HG03521 (cell line): ENCODE results near the gene GCNA.
A peak's percentile ranks its signal among the peaks of the same experiment; 100 is the strongest.
"Not testable (repeated sequence)": the region's sequence is repeated elsewhere in the genome, so short reads cannot be mapped to it uniquely, and the experiment has no call there.

Experiments
- ATAC-seq: cut with Tn5 transposase; IDR thresholded peaks from one replicate; pipeline ENCODE4 v1.9.1; 2021; ENCODE audit warnings: mild to moderate bottlenecking, moderate library complexity; ENCODE audit not compliant: unreplicated experiment

Gene GCNA

DNA sequence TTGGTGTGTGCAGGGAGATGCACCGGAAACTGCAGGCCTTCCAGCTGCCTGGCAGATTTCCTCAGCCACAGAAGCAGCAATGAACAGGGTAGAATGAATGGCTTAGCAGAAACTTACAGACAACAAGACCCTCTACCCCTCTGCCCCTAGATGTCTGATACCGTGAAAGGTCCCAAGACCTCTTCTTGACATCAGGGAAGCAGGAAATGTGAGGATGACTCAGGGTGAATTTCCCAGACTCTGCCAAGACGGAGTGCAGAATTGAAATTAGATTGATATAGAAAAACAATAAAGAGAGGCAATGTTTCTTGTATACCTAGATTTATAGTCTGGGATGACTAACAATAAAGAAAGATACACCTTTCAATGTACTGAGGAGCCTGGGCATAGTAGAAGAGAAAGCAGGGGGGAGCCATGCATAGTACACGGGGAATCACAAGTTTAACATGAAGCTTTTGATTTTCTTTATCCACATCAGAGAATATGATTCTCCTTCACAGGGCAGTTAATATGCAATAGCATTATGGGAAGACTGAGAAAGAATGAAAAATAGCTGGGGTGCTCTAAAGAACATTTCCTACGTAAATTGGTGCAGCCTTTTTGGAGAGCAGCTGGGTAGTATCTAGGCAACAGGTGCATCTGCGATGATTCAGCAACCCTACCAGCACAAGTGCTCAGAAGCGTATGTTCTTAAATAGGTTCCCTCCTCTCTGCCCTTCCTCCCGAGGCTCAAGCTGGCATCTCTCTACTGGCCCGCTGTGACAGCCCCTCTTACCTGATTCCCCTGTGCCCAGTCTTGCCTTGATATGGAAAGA is 58.4 kb downstream of the GCNA start:
- no peak for ATAC-seq

GRCh38 chrX:71637253-71637618 is 59.0 kb downstream of the GCNA start:
- no peak for ATAC-seq

DNA sequence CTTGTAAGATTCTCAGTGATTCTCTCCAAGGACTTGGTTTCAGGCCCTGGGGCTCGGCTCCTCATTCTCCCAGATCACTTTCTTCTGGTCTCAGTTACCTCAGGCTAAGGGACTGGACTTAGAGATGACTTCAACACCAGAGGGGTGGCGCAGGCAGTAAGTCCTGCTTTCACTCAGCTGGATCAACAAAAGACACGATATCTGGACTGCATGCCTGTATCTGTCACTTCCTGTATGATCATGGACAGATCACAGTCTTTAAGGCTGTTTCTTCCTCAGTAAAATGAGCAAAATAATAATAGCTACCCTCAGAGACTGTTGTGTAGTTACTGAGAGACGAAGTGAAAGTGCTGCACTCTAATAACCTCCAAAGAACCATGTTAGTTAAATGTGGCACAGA is 59.6 kb downstream of the GCNA start:
- peak; percentile 42 for ATAC-seq

GRCh38 chrX:71638409-71638808 is 60.2 kb downstream of the GCNA start:
- no peak for ATAC-seq

DNA sequence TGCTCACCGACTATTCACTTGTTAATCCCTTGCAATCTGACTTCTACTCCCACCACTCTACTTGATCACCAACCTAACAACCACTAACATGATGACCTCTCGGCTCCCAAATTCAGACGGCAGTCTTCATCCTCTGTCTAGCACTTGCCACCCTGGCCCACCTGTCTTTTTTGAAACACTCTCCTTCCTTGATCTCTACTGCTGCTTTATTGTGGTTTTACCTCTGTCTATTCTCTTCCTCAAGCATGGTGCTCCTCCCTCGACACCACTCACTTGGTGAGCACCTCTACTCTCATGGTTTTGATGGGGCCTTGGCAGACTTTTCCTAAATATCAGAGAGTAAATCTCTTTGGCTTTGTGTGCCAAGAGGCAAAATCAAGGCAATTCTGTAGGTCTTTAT is 61.8 kb downstream of the GCNA start:
- no peak for ATAC-seq

- not testable (repeated sequence) for ATAC-seq
These were observed 66.2 kb downstream of the GCNA start for GRCh38 chrX:71644406-71644805.

DNA sequence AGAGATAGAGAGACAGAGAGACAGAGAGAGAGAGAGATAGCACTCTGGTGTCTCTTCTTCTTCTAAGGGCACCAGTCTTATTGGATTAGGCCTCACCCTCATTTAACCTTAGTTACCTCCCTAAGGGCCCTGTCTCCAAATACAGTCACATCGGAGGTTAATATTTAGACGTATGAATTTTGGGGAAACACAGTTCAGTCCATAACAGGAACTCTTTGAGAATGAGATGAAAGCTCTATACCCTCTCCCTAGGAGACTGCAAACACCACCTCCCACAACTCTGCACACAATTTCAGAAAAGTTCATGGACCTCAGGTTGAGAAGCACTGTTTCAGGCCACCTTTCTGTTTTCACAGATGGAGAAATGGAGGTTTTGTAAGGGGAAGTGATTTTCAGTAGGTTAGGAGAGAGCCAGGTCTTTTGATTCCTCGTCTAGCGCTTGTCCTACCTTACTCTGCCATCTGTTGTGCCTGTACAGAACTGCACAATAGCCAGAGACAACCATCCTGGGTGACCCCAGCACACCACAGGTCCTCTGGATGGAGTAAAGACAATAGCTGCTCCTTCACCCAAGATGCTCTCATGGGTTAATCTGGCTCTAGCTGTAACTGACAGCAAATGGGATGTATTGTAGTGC is 72.2 kb downstream of the GCNA start:
- peak; percentile 70 for ATAC-seq

- no peak for ATAC-seq
These were observed 74.2 kb downstream of the GCNA start for GRCh38 chrX:71652405-71652804.

DNA sequence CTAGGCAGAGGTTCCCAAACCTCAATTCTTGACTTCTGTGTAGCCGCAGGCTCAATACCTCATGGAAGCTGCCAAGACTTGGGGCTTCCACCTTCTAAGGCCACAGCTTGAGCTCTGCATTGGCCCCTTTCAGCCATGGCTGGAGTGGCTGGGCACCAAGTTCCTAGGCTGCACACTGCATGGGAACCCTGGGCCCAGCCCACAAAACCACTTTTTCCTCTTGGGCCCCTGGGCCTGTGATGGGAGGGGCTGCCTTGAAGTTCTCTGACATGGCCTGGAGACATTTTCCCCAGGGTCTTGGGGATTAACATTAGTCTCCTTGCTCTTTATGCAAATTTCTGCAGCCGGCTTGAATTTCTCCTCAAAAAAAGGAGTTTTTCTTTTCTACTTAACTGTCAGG is 75.1 kb downstream of the GCNA start:
- ATAC-seq: no peak

GRCh38 chrX:71657267-71657666 is 79.0 kb downstream of the GCNA start:
- ATAC-seq: no peak

DNA sequence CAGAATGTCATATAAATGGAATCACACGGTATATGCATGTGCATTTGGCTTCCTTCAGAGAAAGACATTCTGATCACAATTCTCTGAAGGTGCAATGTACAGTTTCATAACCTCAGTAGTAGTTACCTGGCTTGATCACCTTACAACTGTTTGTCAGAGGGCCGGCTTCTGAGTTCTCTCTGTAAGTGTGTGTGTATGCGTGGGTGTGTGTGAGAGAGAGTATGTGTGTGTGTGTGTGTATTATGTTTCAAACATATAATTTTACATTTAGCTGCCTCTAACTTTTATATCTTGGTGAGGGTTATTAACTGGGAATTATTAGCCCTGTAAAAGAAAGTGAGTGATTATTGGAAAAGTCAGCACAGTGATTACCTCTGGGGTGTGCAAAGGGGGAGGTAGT is 81.1 kb downstream of the GCNA start:
- ATAC-seq: no peak

DNA sequence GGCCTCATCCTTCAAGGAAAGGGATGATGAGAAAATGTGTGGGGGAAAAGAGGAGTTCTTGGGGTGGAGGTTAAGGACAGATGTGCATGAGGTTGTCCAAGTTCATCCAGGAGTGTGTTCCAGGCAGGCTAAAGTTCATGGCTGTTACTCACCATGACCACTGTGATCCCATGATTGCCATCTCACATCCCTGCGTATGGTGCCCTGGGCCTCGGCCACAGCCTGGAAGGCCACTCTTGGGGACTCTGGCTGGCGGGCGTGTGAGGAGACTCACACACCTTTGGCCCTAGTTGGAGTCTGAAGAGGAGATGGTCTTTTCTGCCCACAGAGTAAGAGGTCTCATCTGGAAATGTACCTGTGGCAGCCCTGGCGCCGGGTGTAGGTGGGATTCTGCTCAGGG is 81.7 kb downstream of the GCNA start:
- no peak for ATAC-seq

GRCh38 chrX:71660562-71661416 is 82.6 kb downstream of the GCNA start:
- ATAC-seq: no peak

DNA sequence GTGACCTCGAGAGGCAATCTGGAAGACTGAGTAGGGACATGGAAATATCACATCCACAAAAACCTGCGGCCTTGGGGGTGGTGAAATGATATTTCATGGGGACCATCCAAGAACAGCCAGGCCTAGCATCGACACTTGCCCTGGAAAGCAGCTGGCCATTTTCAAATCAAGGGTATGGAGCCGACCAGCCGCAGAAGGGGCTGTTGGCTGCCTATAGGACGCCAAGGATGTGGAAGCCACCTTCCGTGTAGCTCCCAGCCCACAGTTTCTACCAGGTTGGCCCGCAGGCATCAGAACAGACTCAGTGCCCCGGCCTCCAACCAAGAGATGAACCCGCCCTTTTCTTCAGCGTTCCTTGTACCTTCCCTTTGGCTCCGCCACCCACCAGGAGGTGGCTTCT is 83.7 kb downstream of the GCNA start:
- no peak for ATAC-seq

GRCh38 chrX:71662654-71663053 is 84.4 kb downstream of the GCNA start:
- not testable (repeated sequence) for ATAC-seq
